Stromal cell of bone marrow (primary cell): ENCODE data around the gene PLSCR5.

Source experiments
- DNase-seq: peaks from one replicate; pipeline ENCODE4 v3.0.0-alpha.2; 2012; ENCODE audit warnings: low read depth

The PLSCR5 gene

GRCh38 chr3:146585156-146585555 lies 20.0 kb downstream of the PLSCR5 start:
- no peak for DNase-seq

- DNase-seq, result no peak
These were observed 23.1 kb downstream of the PLSCR5 start for GRCh38 chr3:146581951-146582467.

- no peak for DNase-seq
These were observed 24.0 kb downstream of the PLSCR5 start for GRCh38 chr3:146581080-146581601.

GRCh38 chr3:146577662-146578061 lies 27.5 kb downstream of the PLSCR5 start:
- DNase-seq, result peak; percentile 36

GRCh38 chr3:146575636-146576035 lies 29.5 kb downstream of the PLSCR5 start:
- DNase-seq, result no peak

- no peak for DNase-seq
These were observed 31.0 kb downstream of the PLSCR5 start for GRCh38 chr3:146574173-146574572.

- DNase-seq, result no peak
These were observed 35.8 kb downstream of the PLSCR5 start for GRCh38 chr3:146569314-146569713.

GRCh38 chr3:146566138-146566537 lies 39.0 kb downstream of the PLSCR5 start:
- DNase-seq, result no peak

- no peak for DNase-seq
These were observed 43.3 kb downstream of the PLSCR5 start for GRCh38 chr3:146561879-146562278.

GRCh38 chr3:146561463-146561862 lies 43.7 kb downstream of the PLSCR5 start:
- no peak for DNase-seq

- no peak for DNase-seq
These were observed 44.5 kb downstream of the PLSCR5 start for GRCh38 chr3:146560678-146561077.

GRCh38 chr3:146559388-146559787 lies 45.8 kb downstream of the PLSCR5 start:
- no peak for DNase-seq

GRCh38 chr3:146558781-146559180 lies 46.4 kb downstream of the PLSCR5 start:
- no peak for DNase-seq

GRCh38 chr3:146557745-146558144 lies 47.4 kb downstream of the PLSCR5 start:
- DNase-seq, result no peak

GRCh38 chr3:146555311-146555710 lies 49.8 kb downstream of the PLSCR5 start:
- no peak for DNase-seq

- DNase-seq, result no peak
These were observed 50.9 kb downstream of the PLSCR5 start for GRCh38 chr3:146554151-146554760.

GRCh38 chr3:146550743-146551510 lies 54.2 kb downstream of the PLSCR5 start:
- DNase-seq, result peak; percentile 59

GRCh38 chr3:146550070-146550615 lies 55.0 kb downstream of the PLSCR5 start:
- no peak for DNase-seq

GRCh38 chr3:146547235-146547835 lies 57.8 kb downstream of the PLSCR5 start:
- no peak for DNase-seq

GRCh38 chr3:146546366-146546965 lies 58.7 kb downstream of the PLSCR5 start:
- DNase-seq, result no peak

- no peak for DNase-seq
These were observed 60.1 kb downstream of the PLSCR5 start for GRCh38 chr3:146544929-146545528.
